Bronchial epithelial cell (primary cell): ENCODE results near the gene BMI1. TPM values are rescaled to one million over a fixed set of nuclear protein-coding genes. Genes with fewer than 3 reads are reported as not detected.
A peak's percentile ranks its signal among the peaks of the same experiment; 100 is the strongest.

ENCODE experiments used
- DNase-seq: peaks from one replicate; pipeline ENCODE4 v3.0.0-alpha.2; 2010; ENCODE audit warnings: low read depth
- FAIRE-seq: peaks from 2 replicates; lab custom pipeline; 2011; peaks lifted over from hg19 to GRCh38; lab: Jason Lieb, UNC
- H3K27me3 ChIP-seq: 2 replicates; pipeline ENCODE4 v1.5.1; 2011; ENCODE audit warnings: low read length; ENCODE audit not compliant: control insufficient read depth, insufficient read depth
- H3K36me3 ChIP-seq: 2 replicates; pipeline ENCODE4 v1.5.1; 2011; ENCODE audit warnings: low read length; ENCODE audit not compliant: control insufficient read depth, insufficient read depth
- H3K4me3 ChIP-seq: 2 replicates; pipeline ENCODE4 v1.5.1; 2011; ENCODE audit warnings: mild to moderate bottlenecking, low read depth, low read length, control low read depth
- total RNA-seq: library from RNA; depleted of rRNA; stranded (reverse); fragments of >200 nt; gene quantifications from 2 replicates; pipeline ENCODE4 v1.2.1, GENCODE V29; 2014
- TF ChIP-seq, protein P1 (sequence below): IDR thresholded peaks from 2 replicates; pipeline ENCODE4 v1.5.1; 2011; ENCODE audit warnings: mild to moderate bottlenecking, moderate library complexity, low read length, control low read depth, inconsistent platforms; ENCODE audit not compliant: insufficient read depth, severe bottlenecking

Gene BMI1
- total RNA-seq, 1 donor from 2014 or later: 35.5 TPM

DNA sequence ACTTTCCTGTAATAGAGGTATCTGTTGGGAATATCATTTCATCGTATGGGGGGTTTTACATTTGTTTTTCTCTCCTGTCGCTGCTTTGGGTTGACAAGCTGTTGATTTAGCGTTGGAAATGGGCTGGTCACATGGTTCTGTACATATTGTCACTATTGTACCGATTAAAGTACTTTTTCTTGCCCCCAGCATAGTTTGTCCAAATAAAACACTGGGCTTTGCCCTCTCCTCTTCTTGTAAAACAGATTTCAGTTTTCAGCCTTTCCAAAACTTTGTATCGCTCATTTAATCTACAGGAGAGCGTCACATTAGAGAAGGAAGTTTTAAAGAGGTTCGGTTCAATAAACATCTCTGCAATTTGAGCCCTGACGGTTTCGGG, 4.0 kb downstream of the BMI1 start:
- no peak for FAIRE-seq
- no peak for DNase-seq
- H3K4me3 ChIP-seq: peak overlapping the region; percentile 51
- H3K36me3 ChIP-seq: peaks cover 2% of the 10 kb centered on the region
- peaks cover 17% of the 10 kb centered on the region for H3K27me3 ChIP-seq
- TF ChIP-seq, protein P1, sequence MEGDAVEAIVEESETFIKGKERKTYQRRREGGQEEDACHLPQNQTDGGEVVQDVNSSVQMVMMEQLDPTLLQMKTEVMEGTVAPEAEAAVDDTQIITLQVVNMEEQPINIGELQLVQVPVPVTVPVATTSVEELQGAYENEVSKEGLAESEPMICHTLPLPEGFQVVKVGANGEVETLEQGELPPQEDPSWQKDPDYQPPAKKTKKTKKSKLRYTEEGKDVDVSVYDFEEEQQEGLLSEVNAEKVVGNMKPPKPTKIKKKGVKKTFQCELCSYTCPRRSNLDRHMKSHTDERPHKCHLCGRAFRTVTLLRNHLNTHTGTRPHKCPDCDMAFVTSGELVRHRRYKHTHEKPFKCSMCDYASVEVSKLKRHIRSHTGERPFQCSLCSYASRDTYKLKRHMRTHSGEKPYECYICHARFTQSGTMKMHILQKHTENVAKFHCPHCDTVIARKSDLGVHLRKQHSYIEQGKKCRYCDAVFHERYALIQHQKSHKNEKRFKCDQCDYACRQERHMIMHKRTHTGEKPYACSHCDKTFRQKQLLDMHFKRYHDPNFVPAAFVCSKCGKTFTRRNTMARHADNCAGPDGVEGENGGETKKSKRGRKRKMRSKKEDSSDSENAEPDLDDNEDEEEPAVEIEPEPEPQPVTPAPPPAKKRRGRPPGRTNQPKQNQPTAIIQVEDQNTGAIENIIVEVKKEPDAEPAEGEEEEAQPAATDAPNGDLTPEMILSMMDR: no peak

DNA sequence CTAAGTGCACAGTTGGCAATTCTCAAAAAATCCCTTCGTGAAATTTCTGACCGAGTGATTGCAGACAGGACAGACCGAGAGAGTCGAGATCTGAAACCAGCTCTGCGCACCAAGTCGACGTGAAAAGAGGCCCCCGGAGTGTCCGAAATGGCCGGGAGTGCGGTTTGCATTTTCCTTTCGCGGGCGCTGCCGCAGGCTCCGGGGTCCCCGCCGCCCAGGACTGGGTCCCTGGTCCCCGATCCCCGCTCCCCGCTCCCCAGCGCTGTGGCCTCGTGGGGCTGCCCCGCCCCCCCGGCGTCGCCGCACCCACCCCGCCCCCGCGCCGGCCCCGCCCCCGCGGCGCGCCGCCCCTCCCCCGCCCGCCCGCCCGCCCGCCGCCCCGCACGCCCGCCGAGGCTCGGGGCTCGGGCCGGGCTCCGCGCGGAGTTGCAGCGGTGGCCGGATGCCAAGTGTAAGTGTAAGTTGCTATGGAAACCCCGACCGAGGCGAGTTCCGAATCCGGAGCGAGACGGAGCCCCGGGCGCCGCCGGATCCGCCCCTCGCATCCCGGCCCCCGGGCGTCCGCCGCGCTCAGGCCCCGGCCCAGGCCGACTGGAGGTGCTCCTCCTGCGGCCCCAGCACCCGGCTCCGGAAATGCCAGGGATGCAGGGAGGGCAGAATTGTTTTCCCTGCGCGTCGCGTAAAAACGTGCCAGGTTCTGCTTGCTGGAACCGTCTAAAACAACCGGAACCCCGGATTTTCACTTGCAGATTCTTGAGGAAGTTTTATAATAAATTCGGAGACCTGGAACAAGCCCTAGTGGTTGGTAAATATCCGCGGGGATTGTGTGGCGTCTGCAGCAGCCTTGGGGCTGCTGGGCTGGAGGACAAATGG, 4.6 kb downstream of the BMI1 start:
- DNase-seq (no peak), FAIRE-seq (no peak)
- H3K4me3 ChIP-seq: peak overlapping the region; percentile 51
- TF ChIP-seq, protein P1: no peak
- peaks cover 17% of the 10 kb centered on the region for H3K27me3 ChIP-seq
- H3K36me3 ChIP-seq: peaks cover 2% of the 10 kb centered on the region

DNA sequence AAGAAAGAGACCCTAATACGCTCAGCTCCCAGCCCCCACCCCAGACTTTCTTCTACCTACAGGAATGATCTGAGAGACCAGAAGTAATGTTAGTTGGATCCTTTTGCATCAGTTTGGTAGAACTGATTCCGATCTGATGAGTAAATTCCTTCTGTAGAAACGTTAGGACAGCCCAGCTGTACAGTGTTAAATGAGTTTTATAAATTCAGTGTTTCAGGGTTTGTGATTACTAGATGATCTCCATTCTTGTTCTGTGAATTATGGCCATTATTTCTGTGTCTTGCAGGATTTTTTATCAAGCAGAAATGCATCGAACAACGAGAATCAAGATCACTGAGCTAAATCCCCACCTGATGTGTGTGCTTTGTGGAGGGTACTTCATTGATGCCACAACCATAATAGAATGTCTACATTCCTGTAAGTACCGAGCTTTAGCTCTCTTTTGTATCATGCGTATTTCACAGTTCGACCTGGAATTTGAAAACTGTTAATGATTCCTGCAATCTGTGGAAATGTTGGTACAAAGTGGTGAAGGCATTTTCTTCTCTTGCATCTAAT, 5.3 kb downstream of the BMI1 start:
- Histone ChIP-seq H3K36me3 (peaks cover 2% of the 10 kb centered on the region), H3K27me3 (peaks cover 17% of the 10 kb centered on the region), H3K4me3 (peak overlapping the region; percentile 51)
- TF ChIP-seq, protein P1: no peak
- no peak for DNase-seq
- no peak for FAIRE-seq

DNA sequence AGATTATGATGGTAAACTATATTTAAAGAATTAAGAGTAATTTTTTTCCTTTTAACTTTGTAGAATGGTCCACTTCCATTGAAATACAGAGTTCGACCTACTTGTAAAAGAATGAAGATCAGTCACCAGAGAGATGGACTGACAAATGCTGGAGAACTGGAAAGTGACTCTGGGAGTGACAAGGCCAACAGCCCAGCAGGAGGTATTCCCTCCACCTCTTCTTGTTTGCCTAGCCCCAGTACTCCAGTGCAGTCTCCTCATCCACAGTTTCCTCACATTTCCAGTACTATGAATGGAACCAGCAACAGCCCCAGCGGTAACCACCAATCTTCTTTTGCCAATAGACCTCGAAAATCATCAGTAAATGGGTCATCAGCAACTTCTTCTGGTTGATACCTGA, 8.3 kb downstream of the BMI1 start:
- Histone ChIP-seq H3K27me3 (peaks cover 4% of the 10 kb centered on the region), H3K4me3 (no peak overlapping the region), H3K36me3 (peaks cover 2% of the 10 kb centered on the region)
- TF ChIP-seq, protein P1: no peak
- DNase-seq: no peak
- FAIRE-seq: no peak

DNA sequence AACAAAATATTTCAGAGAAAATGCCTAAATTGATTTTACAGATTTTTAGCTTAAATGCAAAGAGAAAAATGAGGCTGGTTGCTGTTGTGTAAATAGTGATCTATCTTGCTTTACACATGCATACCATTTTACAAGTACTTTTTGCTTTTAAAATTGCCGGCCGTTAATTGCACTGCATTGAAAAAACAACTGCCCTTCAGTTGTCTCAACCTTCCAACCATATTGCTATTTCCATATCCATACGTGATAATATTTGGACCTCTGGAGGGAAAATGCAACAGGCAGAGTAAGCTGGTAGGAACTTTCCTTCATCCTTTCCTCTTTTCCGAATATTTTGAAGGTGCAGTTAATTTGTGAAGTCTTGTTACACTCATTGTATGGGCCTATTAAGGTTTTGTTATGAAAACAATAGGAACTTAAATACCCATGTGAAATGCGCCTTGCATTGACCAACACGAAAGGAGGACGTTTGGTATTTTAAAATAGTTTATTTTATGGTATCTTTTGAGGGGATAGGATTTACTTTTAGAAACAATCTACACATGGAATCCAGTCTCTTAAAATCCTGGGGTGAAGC, 11.3 kb downstream of the BMI1 start:
- TF ChIP-seq, protein P1: no peak
- no peak overlapping the region for H3K4me3 ChIP-seq
- H3K36me3 ChIP-seq: peaks cover 2% of the 10 kb centered on the region
- peaks cover 33% of the 10 kb centered on the region for H3K27me3 ChIP-seq
- FAIRE-seq: no peak
- no peak for DNase-seq
